K562 (cell line): Measurements from ENCODE around the gene CLIP1. TPM values are rescaled to one million over a fixed set of nuclear protein-coding genes. Genes with fewer than 3 reads are reported as not detected.

ENCODE experiments used
- BRCA1 ChIP-seq, 2 experiments: fragments of 450-650 bp in 1 of 2; sonication (generic) in 1 of 2; formaldehyde crosslinking in 1 of 2; IDR thresholded peaks; 2 replicates each; pipeline versions ENCODE4 v1.5.0 to v1.6.1; 2017 to 2020; ENCODE audit warnings: mild to moderate bottlenecking in 1 of 2, missing genetic modification reagents in 1 of 2
- FOXP1 ChIP-seq: sonication (generic); formaldehyde crosslinking; IDR thresholded peaks from 2 replicates; pipeline ENCODE4 v1.8.0; 2022; ENCODE audit warnings: mild to moderate bottlenecking, missing genetic modification reagents
- FOXP4 ChIP-seq: sonication (generic); formaldehyde crosslinking; IDR thresholded peaks from 2 replicates; pipeline ENCODE4 v1.8.0; 2022; ENCODE audit warnings: mild to moderate bottlenecking, missing genetic modification reagents, borderline replicate concordance
- HDAC1 ChIP-seq, 2 experiments: fragments of 450-650 bp; IDR thresholded peaks; 2 replicates each; pipeline ENCODE4 v1.6.1; 2016 to 2017; ENCODE audit warnings: inconsistent platforms in 1 of 2, mild to moderate bottlenecking in 1 of 2, moderate library complexity in 1 of 2
- KDM5B ChIP-seq: fragments of 200-600 bp; sonication (generic); IDR thresholded peaks from 2 replicates; pipeline ENCODE4 v1.6.1; 2012; ENCODE audit warnings: low read depth, mild to moderate bottlenecking, moderate library complexity, low read length, control low read depth, inconsistent platforms; ENCODE audit not compliant: insufficient replicate concordance
- TAF9B ChIP-seq: fragments of 450-650 bp; IDR thresholded peaks from 2 replicates; pipeline ENCODE4 v1.6.1; 2018; ENCODE audit warnings: mild to moderate bottlenecking; ENCODE audit not compliant: partially characterized antibody
- TRIM25 ChIP-seq: fragments of 450-650 bp; IDR thresholded peaks from 2 replicates; pipeline ENCODE4 v1.7.0; 2016; ENCODE audit warnings: borderline replicate concordance
- UBTF ChIP-seq, 2 experiments: IDR thresholded peaks; 2 replicates each; pipeline ENCODE4 v1.6.1; 2012; ENCODE audit warnings: improper control_type of control experiment in 2 of 2, low read depth in 2 of 2, low read length in 2 of 2, borderline replicate concordance in 1 of 2
- ZNF318 ChIP-seq, 2 experiments: fragments of 450-650 bp; IDR thresholded peaks; 2 replicates each; pipeline ENCODE4 v1.6.1; 2016; ENCODE audit warnings: mild to moderate bottlenecking in 2 of 2, borderline replicate concordance in 1 of 2, low read depth in 1 of 2, moderate library complexity in 1 of 2
- polyA plus RNA-seq, 8 experiments: library from polyadenylated mRNA; depleted of rRNA in 4 of 8; stranded (reverse) in 5 of 8; unstranded in 3 of 8; fragments of >200 nt; fragmentation: Nextera tagmentation in 2 of 8; fragmentation: Illumina TruSeq in 1 of 8; extraction: Ambion mirVana in 2 of 8; extraction: Trizol in 1 of 8; gene quantifications; 2 replicates each; pipeline versions ENCODE4 v1.2.1 to v1.2.3, GENCODE V29; 2011 to 2014; ENCODE audit warnings: inconsistent platforms in 1 of 8, missing spikeins in 1 of 8
- total RNA-seq, 7 experiments: library from RNA; depleted of rRNA in 6 of 7; stranded (reverse); fragments of >200 nt in 6 of 7; fragmentation: Illumina TruSeq in 2 of 7; extraction: Trizol in 2 of 7; gene quantifications; 2 replicates each; pipeline versions ENCODE4 v1.2.1 to v1.2.3, GENCODE V29; 2011 to 2021; ENCODE audit warnings: low replicate concordance in 1 of 7

CLIP1 gene
- total and polyA plus RNA-seq, 9 of the 15 experiments (the other 6 are each of a cell fraction or from before 2014, with no cell fraction given), result 5.8 to 33.9 (median 27.6) TPM

GRCh38 chr12:122266230-122266901 lies 156.1 kb downstream of the CLIP1 start, which contains the start of gene VPS33A (continued):
- TF ChIP-seq ZNF318 (IDR thresholded peaks at IDR 0.05; ENCODE audit: borderline replicate concordance in 1 of 2, low read depth in 1 of 2), result peak in 1 of 2 experiments; percentile 27; a peak in 1 of 4 replicates
- 0 out of 2 replicates have a peak, but pooled peaks have one; percentile 55 for TF ChIP-seq FOXP1 (CRISPR knock-in tag)
- no peak for TF ChIP-seq FOXP4 (CRISPR knock-in tag)
- no peak for TF ChIP-seq TRIM25
- peak in 1 of 2 experiments; percentile 100; a peak in 2 of 4 replicates for TF ChIP-seq HDAC1 (IDR thresholded peaks at IDR 0.05)
- TF ChIP-seq BRCA1 (IDR thresholded peaks at IDR 0.05), result no peak
- no peak for TF ChIP-seq BRCA1 (CRISPR knock-in tag; IDR thresholded peaks at IDR 0.05)
- peak; percentile 82 for TF ChIP-seq TAF9B
- peak in 1 of 2 experiments; percentile 52; a peak in 1 of 4 replicates for TF ChIP-seq UBTF (IDR thresholded peaks at IDR 0.05; ENCODE audit: borderline replicate concordance in 1 of 2, low read depth in 2 of 2, low read length in 2 of 2)
- peak; percentile 91 for TF ChIP-seq KDM5B
